Transverse colon (tissue), 4 donors: ENCODE results near the gene NCOA5. TPM values are rescaled to one million over a fixed set of nuclear protein-coding genes. Genes with fewer than 3 reads are reported as not detected.

Experiments used
- DNase-seq: peaks from one replicate; pipeline ENCODE4 v3.0.0-alpha.2; 2019
- H3K27ac ChIP-seq, 4 donors: fragments of 200-600 bp; sonication (generic); 2 replicates each; pipeline ENCODE4 v1.5.1; 2016 to 2018; ENCODE audit warnings: inconsistent platforms in 4 of 4
- H3K27me3 ChIP-seq: fragments of 200-600 bp; sonication (generic); 2 replicates; pipeline ENCODE4 v1.5.1; 2017; ENCODE audit warnings: inconsistent platforms
- H3K36me3 ChIP-seq, 4 donors: fragments of 200-600 bp; sonication (generic); 2 replicates each; pipeline ENCODE4 v1.5.1; 2017 to 2019; ENCODE audit warnings: inconsistent platforms in 4 of 4
- H3K4me1 ChIP-seq, 4 donors: fragments of 200-600 bp; sonication (generic); 2 replicates each; pipeline ENCODE4 v1.5.1; 2017 to 2020; ENCODE audit warnings: inconsistent platforms in 4 of 4
- H3K4me3 ChIP-seq, 4 donors: fragments of 200-600 bp; sonication (generic); 1 replicate in 1 of 4; 2 replicates in 3 of 4; pipeline versions ENCODE4 v1.5.1 to v1.6.1; 2017 to 2019; ENCODE audit warnings: inconsistent platforms in 4 of 4
- H3K9me3 ChIP-seq, 2 donors: fragments of 200-600 bp; sonication (generic); 2 replicates each; pipeline ENCODE4 v1.5.1; 2017 to 2019; ENCODE audit warnings: inconsistent platforms in 2 of 2
- EP300 ChIP-seq: sonication (generic); formaldehyde crosslinking; IDR thresholded peaks from one replicate; pipeline ENCODE4 v1.6.1; 2017; ENCODE audit warnings: antibody characterized with exemption, low read depth
- POLR2A ChIP-seq: fragments of 450-650 bp; IDR thresholded peaks from one replicate; pipeline ENCODE4 v1.6.1; 2016; ENCODE audit warnings: antibody characterized with exemption, mild to moderate bottlenecking, moderate library complexity
- POLR2AphosphoS5 ChIP-seq, 3 donors: sonication (generic); formaldehyde crosslinking; IDR thresholded peaks; one replicate each; pipeline ENCODE4 v1.6.1; 2016; ENCODE audit warnings: antibody characterized with exemption in 3 of 3
- WGBS, 2 donors: methylation state at CpG; one replicate each; pipeline ENCODE4 v1.1.5; 2018; ENCODE audit warnings: low coverage in 1 of 2; 5-methylcytosine and 5-hydroxymethylcytosine counted together
- in situ Hi-C, 4 donors: fragments of 200-750 bp; cut with MboI; loops; one replicate each; pipeline versions ENCODE4 v1.15.0 to v1.15.1; 2017; ENCODE audit warnings: low sequenced_read_pairs in 3 of 4, low pct_ligation_motif_present in 1 of 4, low pct_unique_long_range_greater_than_20kb in 1 of 4
- intact Hi-C: fragments of 100-400 bp; cut with DNase I; formaldehyde crosslinking; loops from one replicate; pipeline ENCODE4 v1.15.1; 2023; ENCODE audit warnings: low total_unique reads
- total RNA-seq, 4 donors: library from RNA; depleted of rRNA; stranded (reverse); fragments of >200 nt; gene quantifications; one replicate each; pipeline ENCODE4 v1.1.0, GENCODE V29; 2016
- TF ChIP-seq, protein P1 (sequence below), 5 experiments: fragments of 200-600 bp in 3 of 5; fragments of 450-650 bp in 2 of 5; sonication (generic) in 3 of 5; IDR thresholded peaks; 1 replicate in 2 of 5; 2 replicates in 3 of 5; pipeline ENCODE4 v1.5.1; 2016 to 2017; ENCODE audit warnings: antibody characterized with exemption in 5 of 5, inconsistent platforms in 3 of 5, mild to moderate bottlenecking in 2 of 5, moderate library complexity in 1 of 5

The NCOA5 gene
- total RNA-seq, 4 donors from 2014 or later, result 18.3 to 97.3 (median 27.3) TPM

DNA sequence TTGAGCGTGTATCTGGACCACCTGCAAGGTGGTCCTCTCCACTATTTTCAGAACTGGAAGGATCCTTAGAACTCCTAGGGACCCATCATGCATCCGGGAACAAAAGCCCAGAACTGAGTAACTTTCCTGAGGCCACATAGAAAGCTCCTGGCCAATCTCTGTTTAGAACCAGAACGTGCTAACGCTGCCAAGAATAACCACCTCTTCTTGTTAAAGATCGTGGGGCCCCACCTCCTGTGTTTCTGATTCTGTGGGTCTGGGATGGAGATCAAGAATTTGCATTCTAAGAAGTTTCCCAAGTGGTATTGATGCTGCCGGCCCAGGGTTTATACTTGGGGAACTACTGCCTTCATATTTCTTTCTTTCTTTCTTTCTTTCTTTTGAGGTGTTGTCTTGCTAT, 41.6 kb upstream of the NCOA5 start:
- TF ChIP-seq POLR2A (no peak), POLR2AphosphoS5 (IDR thresholded peaks at IDR 0.05) (no peak), EP300 (no peak)
- TF ChIP-seq, protein P1, sequence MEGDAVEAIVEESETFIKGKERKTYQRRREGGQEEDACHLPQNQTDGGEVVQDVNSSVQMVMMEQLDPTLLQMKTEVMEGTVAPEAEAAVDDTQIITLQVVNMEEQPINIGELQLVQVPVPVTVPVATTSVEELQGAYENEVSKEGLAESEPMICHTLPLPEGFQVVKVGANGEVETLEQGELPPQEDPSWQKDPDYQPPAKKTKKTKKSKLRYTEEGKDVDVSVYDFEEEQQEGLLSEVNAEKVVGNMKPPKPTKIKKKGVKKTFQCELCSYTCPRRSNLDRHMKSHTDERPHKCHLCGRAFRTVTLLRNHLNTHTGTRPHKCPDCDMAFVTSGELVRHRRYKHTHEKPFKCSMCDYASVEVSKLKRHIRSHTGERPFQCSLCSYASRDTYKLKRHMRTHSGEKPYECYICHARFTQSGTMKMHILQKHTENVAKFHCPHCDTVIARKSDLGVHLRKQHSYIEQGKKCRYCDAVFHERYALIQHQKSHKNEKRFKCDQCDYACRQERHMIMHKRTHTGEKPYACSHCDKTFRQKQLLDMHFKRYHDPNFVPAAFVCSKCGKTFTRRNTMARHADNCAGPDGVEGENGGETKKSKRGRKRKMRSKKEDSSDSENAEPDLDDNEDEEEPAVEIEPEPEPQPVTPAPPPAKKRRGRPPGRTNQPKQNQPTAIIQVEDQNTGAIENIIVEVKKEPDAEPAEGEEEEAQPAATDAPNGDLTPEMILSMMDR (IDR thresholded peaks at IDR 0.05), result no peak
- DNase-seq, result no peak
- WGBS, 2 donors, result 20% methylated on average over 2 to 6 of the region's 6 CpGs
- H3K4me1 ChIP-seq, result no peaks in the 10 kb centered on the region
- no peak overlapping the region for H3K4me3 ChIP-seq
- no peaks in the 10 kb centered on the region for H3K9me3 ChIP-seq
- no peaks in the 10 kb centered on the region for H3K36me3 ChIP-seq
- in situ Hi-C loops, result no loop called here
- peaks cover 62% of the 10 kb centered on the region for H3K27me3 ChIP-seq
- intact Hi-C loops, result loop anchor here (10.0 kb wide), 1 partner anchor 213 kb away; no protein-coding TSS in a partner anchor
- H3K27ac ChIP-seq, result no peak overlapping the region

DNA sequence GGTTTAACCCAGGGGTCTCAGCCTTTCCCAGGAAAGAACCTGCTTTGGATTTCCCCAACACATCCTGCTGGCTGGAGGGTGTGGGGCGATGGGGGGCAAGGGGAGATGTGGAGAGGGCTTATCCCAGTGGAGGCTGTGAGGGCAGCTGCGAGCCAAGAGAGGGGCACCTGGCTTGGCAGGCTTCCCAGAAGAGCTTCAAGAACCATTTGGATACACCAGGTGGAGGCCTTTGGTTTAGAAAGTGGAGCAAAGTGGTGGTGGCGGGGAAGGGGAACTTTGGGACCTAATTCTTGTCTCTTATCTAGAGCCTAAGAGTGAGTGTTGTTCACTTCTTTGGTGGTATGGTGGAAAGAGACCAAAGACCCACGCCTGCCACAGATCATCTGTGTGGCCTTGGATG, 40.8 kb upstream of the NCOA5 start:
- intact Hi-C loops (loop anchor here (10.0 kb wide), 1 partner anchor 214 kb away; no protein-coding TSS in a partner anchor), in situ Hi-C loops (no loop called here)
- no peak overlapping the region for H3K27ac ChIP-seq
- WGBS, 2 donors, result 49 to 67% methylated on average over 1 to 4 of the region's 4 CpGs
- TF ChIP-seq POLR2AphosphoS5 (IDR thresholded peaks at IDR 0.05), result no peak
- TF ChIP-seq, protein P1 (IDR thresholded peaks at IDR 0.05), result no peak
- no peak for TF ChIP-seq POLR2A
- no peak for TF ChIP-seq EP300
- peaks cover 53% of the 10 kb centered on the region for H3K27me3 ChIP-seq
- H3K36me3 ChIP-seq, result no peaks in the 10 kb centered on the region
- no peaks in the 10 kb centered on the region for H3K4me1 ChIP-seq
- DNase-seq, result no peak
- no peak overlapping the region for H3K4me3 ChIP-seq
- no peaks in the 10 kb centered on the region for H3K9me3 ChIP-seq

DNA sequence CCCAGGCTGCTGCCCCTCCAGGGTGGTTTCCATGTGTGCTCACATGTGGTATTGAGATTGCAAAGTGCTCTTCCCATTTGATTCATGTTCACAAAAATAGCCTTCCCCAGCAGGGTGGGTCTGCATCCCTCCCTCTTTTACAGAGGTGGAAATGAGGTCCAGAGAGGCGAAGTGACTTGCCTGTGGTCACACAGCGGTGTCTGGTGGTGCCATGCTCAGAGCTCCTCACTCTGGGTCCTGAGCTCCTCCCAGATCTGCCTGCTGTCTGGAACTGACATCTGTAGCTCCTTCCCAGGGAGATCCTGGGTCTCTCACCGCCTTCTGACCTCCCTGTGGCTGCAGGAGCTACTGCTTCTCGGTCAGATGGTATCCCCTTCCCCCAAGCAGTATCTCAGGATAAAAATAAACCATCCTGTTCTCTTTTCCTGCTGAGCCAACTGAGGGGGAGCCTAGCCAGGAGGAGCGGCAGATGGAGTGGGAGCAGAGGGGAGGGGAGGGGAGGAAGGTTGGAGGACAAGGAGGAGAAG, 40.3 kb upstream of the NCOA5 start:
- H3K27me3 ChIP-seq, result peaks cover 48% of the 10 kb centered on the region
- in situ Hi-C loops, result no loop called here
- no peak for DNase-seq
- no peaks in the 10 kb centered on the region for H3K36me3 ChIP-seq
- H3K4me3 ChIP-seq, result no peak overlapping the region
- 13 to 35% methylated on average over 1 to 5 of the region's 5 CpGs for WGBS, 2 donors
- no peaks in the 10 kb centered on the region for H3K9me3 ChIP-seq
- intact Hi-C loops, result loop anchor here (10.0 kb wide), 1 partner anchor 215 kb away; no protein-coding TSS in a partner anchor
- TF ChIP-seq POLR2AphosphoS5 (IDR thresholded peaks at IDR 0.05) (no peak), EP300 (no peak), POLR2A (no peak)
- TF ChIP-seq, protein P1 (IDR thresholded peaks at IDR 0.05), result no peak
- no peak overlapping the region for H3K27ac ChIP-seq
- no peaks in the 10 kb centered on the region for H3K4me1 ChIP-seq

DNA sequence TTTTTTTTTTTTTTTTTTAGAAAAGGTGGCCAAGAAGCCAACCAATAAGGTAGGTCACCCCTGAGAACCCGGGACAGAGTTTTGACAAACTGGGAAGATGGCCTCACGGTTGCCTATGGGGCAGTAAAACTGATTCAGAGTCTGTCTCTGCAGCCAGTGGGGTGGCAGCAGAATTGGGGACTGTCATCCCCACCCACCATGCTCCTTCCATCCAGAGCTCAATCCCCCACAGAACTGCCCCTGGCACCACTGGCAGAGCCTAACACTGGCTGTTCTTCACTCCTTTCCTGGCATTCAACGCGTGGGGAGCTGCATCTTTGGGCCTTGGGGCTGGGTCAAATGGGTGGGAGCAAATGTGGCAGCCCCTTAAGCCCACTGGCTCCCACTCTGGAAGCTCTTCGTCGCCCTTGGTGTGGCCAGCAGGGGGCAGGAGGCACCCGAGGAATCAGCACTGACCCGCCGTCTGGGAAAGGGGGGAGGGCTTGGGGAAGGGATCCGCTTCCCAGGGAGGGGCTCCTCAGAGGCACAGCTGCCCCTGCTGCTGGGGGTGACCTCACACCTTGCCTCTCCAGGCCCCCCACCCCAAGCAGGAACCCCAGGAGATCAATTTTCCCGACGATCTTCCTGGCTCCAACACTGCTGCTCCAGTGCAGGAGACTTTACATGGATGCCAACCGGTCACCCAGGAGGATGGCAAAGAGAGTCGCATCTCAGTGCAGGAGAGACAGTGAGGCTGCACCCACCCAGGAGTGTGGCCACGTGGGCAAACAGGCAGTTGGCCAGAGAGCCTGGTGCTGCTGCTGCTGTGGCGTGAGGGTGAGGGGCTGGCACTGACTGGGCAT, 38.8 kb upstream of the NCOA5 start:
- H3K9me3 ChIP-seq, result no peaks in the 10 kb centered on the region
- no peaks in the 10 kb centered on the region for H3K36me3 ChIP-seq
- intact Hi-C loops (no loop called here), in situ Hi-C loops (no loop called here)
- H3K27ac ChIP-seq, result no peak overlapping the region
- no peaks in the 10 kb centered on the region for H3K4me1 ChIP-seq
- no peak for DNase-seq
- peaks cover 33% of the 10 kb centered on the region for H3K27me3 ChIP-seq
- H3K4me3 ChIP-seq, result no peak overlapping the region
- 41% methylated on average over 15 of the region's 16 CpGs; no CpG with 5 or more reads in 1 of the 2 donors for WGBS, 2 donors
- TF ChIP-seq EP300, result no peak
- TF ChIP-seq, protein P1 (IDR thresholded peaks at IDR 0.05), result peak in 4 of 5 experiments; percentile 32 to 40 (median 36)
